NCI-H146 (cell line): ENCODE measurements around the gene INAVA.

Experiments
- DNase-seq: peaks from one replicate; lab custom pipeline; 2025; lab: John Stamatoyannopoulos, UW

The INAVA gene, protein sequence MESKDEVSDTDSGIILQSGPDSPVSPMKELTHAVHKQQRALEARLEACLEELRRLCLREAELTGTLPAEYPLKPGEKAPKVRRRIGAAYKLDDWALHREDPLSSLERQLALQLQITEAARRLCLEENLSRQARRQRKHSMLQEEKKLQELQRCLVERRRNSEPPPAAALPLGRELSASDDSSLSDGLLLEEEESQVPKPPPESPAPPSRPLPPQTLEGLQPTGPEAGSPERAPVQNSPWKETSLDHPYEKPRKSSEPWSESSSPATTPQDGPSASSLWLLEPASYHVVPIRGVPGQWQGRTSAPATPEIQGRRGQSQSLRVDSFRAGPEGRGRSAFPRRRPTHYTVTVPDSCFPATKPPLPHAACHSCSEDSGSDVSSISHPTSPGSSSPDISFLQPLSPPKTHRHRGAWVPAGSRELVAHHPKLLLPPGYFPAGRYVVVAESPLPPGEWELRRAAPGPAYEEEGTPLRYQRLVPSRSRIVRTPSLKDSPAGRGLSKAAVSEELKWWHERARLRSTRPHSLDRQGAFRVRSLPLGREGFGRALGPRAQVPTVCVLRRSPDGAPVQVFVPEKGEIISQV

DNA sequence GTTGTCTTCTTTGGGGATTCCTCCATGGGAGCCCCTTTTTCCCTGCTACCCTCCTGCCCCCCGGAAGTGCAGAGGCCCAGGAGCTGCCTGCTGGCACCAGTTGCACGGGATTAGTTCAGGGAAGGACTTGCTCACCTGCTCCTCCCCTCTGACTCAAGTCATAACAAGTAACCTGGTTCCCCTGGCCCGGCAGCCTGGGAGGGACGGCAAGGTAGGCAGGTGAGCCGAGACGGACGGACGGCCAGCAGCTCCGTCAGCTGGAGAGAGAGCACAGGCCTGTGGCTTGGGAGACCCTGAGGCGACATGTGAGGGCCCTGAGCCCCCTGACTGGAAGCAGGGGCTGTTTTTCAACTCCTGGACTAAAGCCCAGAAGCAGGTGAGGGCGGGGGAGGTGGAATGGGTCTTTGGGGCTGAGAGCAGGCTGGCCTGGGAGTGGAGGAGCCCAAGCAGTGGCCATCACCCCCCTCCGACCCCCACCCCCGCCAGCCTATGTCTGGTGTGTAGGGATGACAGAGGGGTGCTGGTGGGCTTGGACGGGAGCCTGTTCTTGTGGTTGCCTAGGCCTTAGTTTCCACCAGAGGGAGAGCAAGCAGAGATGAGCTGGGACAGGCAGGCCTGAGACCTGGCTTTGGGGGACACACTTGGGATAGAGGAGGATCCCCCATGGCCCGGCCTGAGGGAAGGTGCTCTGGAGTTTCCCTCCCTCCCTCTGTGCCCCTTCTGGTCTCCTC, at the start of gene INAVA:
TSS of gene INAVA (plus strand) at position 189 of the 731 bp plus-strand sequence. CDS start 3,501 bp downstream, outside the sequence.
- no peak for DNase-seq

DNA sequence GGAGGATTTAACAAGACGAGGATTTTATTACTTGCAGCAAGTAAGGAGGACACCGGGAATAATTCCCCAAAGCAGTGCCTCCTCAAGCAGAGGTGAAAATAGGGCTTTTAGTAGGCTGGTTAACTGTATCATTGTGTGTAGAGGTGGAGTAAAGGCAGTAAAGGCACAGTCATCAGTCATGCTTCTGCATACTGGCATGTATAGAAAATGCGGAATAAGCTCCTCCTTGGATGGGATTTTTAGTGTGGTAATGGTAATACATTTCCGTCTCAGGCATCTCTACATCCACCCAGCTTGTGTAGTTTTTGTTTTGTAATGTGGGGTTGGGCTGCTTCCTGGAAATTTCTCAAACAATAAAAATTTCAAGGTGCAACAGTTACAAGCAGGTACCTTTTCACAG, 49.3 kb upstream of the INAVA start:
- no peak for DNase-seq

DNA sequence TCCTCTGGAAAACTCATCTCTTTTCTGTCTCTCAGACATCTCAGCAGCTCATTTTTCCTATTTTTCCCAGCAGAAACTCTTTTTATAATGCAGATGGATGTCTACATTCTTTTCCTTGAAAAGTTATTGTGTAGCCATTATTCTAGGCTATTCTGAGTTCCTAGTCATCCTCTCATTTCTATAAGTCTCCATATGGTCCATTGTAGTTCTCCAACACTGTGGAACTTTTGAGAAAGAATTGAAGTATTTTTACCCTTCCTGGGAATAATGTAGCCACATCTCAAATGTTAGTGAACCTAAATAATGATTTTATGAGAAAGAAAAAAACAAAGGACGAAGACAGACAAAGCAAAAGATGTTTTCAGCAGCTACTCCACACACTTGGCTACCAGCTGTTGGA, 48.3 kb upstream of the INAVA start:
- no peak for DNase-seq

DNA sequence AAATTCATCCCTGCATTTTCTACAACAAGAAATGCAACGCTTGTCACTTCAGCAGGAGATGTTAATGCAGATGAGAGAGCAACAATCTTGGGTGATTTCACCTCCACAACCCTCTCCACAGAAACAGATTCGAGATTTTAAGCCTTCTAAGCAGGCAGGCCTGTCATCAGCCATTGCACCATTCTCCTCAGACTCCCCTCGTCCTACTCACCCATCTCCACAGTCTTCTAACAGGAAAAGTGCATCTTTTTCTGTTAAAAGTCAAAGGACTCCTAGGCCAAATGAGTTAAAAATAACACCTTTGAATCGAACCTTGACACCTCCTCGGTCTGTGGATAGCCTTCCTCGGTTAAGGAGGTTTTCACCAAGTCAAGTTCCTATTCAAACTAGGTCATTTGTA, 45.3 kb upstream of the INAVA start:
- no peak for DNase-seq

DNA sequence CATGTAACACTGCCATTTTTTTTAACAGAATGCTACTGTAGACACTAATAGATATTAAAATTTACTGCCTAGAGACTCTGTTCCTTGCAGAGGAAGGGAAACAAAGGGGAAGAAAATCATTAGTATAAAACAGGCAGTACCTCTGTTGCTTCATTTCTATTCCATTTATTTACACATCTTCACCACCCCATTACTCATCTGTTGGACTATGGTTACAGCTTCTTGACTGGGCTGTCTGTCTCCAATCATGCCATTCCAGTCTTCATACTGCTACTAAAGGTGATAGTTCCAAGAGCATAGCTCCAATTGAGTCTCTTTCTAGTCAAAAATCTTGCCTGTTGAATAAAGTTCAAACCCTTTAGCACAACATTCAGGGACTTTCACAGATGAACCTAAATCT, 44.1 kb upstream of the INAVA start:
- no peak for DNase-seq

DNA sequence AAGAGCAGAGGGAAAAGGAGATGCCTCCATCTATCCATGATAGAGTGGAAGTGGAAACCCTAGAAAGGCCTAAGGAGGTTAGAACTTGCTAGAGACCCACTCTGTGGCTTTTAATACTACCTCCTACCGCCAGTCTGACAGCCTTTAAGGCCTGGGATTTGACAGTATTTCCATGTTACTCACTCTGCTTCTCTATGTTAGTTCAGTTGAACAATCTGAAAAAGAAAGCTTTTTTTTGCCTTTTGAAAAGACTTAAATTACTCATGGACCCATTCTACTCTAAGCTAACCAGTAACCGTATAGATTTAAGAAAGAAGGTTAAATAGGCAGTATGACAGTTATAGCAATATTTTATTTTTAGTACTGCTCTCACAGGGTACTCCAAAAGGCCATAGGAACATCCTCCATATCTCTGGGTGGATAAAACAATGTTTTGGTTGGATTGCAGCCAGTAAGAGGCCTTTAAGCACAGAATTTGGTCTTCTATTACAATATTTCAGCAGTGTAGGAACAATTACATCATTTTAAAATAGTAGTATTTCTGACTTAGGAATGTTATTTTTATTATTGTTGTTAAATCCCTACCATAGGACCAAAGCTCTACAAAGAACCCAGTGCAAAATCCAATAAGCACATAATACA, 37.9 kb upstream of the INAVA start:
- no peak for DNase-seq

DNA sequence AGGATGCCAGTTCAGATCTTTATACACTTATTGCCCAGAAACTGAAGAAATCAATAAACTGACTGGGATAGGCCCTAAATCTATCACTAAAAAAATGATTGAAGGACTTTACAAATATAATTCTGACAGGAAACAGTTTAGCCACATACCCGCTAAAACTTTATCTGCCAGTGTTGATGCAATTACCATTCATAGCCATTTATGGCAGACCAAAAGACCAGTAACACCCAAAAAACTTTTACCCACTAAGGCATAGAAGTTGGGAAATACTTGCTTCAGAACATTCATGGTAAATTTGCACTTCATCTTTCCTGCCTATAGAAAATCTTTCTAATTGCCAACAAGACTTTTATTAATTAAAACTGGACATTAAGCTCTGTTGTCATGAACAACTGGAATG, 36.9 kb upstream of the INAVA start:
- DNase-seq: no peak

DNA sequence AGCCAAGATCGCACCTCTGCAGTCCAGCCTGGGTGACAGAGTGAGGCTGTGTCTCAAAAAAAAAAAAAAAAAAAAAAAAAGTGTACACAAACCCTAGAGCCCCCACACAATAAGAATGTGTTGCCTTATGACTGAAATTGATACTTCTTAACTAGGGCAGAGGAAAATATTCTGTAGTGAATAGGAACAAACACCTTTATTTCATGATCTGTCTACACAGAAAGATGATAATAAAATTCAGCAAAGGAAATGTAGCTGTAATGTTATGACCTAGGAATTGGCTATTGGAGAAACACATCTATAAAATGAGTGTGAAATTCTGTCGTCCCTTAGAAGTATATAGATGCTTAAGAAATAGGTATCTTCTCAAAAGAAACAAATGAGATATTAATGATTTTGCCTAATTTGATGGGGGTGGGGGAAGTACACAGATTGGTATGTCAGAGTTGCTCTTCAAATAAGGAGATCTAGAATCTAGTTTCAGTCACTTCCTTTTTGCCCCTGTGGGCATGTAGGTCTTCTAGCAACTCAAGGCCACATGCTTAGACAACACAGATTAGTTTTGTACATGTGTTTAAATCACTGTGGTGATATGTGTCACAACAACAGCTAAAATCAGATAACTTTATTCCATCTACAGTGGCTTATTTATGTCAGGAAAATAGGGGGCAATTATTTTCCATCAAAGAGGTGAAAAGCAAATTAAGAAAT, 32.6 kb upstream of the INAVA start:
- no peak for DNase-seq

DNA sequence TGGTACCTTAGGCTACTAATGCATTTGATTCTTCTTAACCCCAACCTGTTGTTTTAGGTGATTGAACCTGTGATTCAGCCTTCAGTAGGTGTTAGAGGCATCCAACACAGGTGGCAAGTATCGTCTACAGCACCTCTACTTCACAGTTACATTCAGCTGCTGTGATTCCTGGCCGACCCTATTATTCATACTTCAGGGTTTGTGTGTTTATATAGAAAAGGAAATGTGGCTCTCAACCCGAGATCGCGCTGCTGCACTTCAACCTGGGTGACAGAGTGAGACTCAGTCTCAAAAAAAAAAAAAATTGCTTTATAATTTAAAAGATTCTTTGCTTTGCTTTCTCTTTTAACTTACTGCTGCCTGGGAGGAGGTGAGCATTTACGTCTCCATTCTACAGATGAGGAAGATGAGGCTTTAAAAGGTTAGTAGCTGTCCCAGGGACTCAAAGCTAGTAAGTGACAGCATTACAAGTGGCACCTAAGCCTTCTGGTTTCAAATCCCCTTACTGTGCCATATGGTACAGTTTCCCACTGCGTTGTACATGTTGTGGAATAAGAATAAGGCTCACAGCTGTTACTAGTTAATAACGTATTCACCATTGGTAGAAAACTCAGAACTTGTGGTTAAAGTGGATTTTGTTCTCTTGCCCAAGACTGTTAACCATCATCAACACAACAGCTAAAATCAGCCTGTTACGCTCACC, 31.8 kb upstream of the INAVA start:
- no peak for DNase-seq

DNA sequence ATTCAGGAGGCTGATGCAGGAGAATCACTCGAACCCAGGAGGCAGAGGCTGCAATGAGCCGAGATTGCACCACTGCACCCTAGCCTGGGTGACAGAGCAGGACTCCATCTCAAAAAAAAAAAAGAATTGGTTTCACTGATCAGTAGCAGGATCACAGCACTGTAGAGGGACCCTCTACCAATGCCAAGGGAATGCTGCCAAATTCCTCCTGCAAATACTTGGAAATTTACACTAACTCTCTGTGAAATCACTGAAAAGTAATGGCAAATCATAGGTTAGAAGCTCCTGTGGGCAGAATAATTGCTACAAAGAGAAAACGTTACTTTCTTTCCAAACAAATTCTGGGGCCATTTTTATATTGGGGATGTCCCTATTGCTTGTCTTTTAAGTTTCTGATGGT, 28.6 kb upstream of the INAVA start:
- DNase-seq: no peak

DNA sequence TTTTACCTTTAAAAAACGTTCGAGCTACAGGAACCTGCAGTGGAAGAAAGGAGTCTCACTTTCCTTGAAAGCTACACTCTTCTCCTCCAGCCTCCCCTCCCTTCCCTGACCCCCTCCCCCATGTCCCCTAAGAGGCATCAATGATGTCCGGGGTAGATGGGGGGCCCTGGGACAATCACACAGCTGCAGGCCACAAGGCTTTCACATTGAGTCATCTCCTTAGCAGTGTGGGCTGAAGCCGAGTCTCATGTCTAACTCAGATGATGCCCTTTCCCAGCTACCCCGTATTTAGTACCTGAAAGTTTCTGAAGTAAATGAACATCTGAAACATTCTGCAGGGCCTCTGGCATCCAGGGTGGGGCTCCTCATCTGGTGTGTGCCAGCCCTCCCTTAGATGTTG, 28.2 kb upstream of the INAVA start:
- no peak for DNase-seq

DNA sequence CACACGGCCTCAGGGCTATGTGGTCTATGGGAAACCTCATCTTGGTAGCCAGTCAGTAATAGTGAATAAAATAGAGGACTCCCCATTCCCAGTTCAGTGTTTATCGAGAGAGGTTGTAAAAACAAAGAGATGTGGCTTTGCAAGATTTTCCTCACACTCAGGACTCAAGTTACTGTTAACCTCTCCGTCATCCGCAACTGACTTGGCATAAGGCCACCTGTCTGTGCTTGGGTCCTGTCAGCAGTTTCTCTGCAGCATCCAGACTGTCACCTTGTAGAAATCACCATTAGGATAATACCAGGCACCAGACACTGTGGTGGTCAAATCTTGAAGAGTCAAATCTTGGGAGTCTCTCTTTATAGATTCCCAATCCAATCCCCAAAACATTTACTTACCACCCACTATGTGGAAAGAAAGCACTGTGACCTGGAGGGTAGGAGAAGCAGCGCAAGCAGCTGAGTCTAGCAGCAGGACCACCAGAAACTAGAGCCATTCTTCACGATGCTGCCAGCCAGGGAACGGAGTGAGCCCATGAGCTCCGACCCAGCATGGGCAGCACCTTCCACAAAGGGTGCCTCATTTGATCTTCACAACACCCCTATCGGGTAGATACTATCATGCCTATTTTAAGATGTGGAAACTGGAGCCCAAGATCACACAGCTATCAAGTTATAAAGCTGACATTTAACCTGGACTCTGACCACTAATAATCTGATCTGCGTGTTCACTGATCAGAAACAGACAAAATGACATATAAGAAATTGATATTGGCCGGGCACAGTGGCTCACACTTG, 27.5 kb upstream of the INAVA start:
- no peak for DNase-seq

DNA sequence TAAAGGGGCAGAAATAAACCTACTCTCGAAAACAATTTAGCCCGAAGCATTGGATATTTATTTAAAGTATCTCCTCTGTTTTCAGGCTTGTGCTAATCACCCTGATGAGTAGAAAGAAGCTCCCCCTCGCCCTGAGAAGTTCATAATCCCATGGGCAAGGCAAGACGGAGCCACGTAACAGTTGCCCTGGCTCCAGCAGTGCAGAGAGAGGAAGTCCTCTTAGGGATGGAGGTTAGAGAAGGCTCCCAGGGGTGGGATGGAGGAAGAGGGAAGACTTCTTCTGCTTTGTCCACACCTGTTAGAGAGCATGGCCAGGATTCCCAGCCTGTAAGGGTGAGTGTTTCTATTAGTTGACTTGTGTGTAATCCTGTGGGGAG, 25.3 kb upstream of the INAVA start:
- DNase-seq: no peak

DNA sequence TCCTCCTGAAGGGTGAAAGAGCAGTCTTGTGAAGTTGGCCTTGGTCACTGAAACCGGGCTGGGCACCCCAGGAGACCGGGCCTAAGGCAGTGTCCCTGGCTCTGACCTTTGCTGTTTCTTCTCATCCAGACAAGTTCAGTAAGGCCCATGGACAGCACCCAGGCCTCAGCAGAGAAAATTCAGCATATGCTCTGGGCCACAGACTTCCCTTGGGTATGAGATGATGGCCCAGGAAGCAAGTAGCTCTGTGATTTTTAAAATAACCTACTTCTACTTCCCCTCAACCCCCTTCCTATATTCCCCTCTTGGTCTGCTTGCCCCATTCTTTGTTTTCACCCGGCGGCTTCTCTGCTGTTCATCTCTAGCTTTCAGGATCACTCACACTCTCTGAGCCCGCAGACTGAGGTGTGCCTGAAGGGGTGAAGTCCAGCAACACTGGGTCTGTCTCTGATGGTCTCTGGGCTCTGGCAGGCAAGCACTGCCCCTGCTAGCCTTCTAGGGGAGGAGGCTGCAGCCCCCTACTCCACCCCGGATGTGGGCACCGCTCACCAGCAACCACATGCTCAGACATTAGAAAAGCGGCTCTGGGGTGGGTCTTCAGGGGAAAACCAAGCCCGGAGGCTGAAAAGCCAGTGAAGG, 24.8 kb upstream of the INAVA start:
- no peak for DNase-seq

DNA sequence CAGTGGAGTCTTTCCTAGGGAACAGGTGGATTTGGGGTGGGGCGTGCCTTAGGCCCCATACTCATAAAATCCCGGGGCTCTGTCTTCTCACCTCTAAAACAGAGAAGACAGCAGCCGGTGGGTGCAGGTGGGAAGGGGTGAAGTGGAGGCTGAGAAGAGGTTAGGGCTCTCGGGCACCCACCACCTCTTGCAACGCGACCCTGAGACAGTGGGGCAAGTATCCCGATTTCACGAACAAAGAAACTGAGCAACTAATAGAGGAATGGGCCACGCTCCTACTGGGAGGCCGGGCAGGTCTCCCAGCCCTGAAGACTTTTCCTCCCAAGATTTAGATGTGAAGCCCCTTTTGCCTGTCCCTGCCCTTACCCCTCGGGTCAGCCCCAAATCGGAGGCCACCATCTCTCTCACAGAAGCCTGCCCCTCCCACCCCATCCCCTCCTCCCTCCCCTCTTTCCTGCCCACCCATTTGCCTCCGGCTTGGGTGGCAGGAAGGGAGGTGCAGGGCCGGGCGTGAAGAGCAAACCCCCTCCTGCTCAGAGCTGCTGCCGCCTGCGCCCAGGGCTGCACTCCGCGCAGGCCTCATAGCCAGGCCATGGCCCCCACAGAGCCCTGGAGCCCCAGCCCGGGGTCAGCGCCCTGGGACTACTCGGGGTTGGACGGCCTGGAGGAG, 22.1 kb upstream of the INAVA start, which contains the start of gene GPR25:
TSS of gene GPR25 (plus strand) at position 536 of the 670 bp plus-strand sequence. CDS start at position 593, 57 bp downstream.
- no peak for DNase-seq

DNA sequence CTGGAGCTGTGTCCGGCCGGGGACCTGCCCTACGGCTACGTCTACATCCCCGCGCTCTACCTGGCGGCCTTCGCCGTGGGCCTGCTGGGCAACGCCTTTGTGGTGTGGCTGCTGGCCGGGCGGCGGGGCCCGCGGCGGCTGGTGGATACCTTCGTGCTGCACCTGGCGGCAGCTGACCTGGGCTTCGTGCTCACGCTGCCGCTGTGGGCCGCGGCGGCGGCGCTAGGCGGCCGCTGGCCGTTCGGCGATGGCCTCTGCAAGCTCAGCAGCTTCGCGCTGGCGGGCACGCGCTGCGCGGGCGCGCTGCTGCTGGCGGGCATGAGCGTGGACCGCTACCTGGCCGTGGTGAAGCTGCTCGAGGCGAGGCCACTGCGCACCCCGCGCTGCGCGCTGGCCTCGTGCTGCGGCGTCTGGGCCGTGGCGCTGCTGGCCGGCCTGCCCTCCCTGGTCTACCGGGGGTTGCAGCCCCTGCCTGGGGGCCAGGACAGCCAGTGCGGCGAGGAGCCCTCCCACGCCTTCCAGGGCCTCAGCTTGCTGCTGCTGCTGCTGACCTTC, 21.5 kb upstream of the INAVA start:
- no peak for DNase-seq

DNA sequence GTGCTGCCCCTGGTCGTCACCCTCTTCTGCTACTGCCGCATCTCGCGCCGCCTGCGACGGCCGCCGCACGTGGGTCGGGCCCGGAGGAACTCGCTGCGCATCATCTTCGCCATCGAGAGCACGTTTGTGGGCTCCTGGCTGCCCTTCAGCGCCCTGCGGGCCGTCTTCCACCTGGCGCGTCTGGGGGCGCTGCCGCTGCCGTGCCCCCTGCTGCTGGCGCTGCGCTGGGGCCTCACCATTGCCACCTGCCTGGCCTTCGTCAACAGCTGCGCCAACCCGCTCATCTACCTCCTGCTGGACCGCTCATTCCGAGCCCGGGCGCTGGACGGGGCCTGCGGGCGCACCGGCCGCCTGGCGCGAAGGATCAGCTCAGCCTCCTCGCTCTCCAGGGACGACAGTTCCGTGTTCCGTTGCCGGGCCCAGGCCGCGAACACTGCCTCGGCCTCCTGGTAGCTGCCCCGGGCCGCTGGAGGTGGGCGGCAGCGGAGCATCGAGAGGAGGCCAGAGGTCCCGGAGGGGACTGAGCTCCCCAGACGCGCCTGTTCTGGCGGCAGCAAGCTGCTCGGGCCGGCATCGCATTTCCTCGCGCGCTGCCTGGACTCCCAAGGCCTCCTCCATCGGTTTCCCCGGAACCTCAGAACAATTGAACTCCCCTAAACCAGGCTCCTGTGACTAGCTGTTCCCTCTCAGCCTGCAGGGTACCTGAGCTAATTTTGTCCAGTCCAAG, 20.9 kb upstream of the INAVA start:
- DNase-seq: no peak

DNA sequence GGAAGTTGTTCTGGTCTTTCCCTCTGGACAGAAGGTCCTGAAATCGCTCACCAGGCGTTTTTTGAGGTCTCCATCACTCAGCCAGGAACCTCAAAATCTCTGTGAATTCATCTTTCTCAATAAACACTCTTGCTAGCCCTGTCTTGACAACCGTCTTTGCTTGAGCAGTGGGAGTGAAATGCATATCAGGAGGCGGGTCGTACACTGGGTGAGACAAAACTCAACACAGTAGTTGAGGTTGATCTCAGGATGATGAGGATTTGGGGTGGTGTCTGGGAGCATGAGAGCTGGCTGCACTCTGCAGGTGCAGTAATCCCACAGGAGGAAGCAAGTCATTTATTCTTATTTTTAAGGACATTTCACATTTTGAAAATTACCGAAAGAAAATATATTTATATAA, 20.0 kb upstream of the INAVA start:
- DNase-seq: no peak
